Astrocyte of the spinal cord (primary cell): ENCODE data around the gene FIG4.

Source experiments
- DNase-seq: peaks from one replicate; pipeline ENCODE4 v3.0.0; 2011; ENCODE audit warnings: low read depth, low spot score
- H3K4me3 ChIP-seq: 2 replicates; pipeline ENCODE4 v1.5.1; 2011; ENCODE audit warnings: low read depth, mild to moderate bottlenecking, low read length, moderate library complexity
- in situ Hi-C: cut with HindIII; loops from 2 replicates; pipeline ENCODE4 v1.10.0; 2017; ENCODE audit warnings: low sequenced_read_pairs
- TF ChIP-seq, protein P1 (sequence below): IDR thresholded peaks from 2 replicates; pipeline ENCODE4 v1.5.1; 2012; ENCODE audit warnings: low read depth, mild to moderate bottlenecking, low read length, inconsistent platforms

Gene FIG4

DNA sequence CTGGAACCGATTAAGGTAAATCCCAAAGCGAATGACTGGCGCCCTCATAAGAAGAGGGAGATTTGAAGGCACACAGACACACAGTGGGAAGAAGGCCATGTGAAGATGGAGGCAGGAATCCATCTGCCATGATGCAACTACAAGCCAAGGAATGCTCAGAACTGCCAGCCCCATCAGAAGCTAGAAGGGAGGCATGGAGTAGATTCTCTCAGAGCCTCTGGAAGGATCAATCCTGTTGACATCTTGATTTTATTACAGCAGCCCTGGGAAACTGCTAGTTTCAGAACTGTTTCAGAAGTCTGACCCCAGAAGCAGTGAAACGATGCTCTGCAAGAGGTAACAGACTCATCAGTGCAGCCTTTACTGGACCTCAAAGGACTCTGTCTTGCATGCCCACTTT, 183.5 kb downstream of the FIG4 start:
- in situ Hi-C loops: no loop called here
- DNase-seq: no peak
- TF ChIP-seq, protein P1, sequence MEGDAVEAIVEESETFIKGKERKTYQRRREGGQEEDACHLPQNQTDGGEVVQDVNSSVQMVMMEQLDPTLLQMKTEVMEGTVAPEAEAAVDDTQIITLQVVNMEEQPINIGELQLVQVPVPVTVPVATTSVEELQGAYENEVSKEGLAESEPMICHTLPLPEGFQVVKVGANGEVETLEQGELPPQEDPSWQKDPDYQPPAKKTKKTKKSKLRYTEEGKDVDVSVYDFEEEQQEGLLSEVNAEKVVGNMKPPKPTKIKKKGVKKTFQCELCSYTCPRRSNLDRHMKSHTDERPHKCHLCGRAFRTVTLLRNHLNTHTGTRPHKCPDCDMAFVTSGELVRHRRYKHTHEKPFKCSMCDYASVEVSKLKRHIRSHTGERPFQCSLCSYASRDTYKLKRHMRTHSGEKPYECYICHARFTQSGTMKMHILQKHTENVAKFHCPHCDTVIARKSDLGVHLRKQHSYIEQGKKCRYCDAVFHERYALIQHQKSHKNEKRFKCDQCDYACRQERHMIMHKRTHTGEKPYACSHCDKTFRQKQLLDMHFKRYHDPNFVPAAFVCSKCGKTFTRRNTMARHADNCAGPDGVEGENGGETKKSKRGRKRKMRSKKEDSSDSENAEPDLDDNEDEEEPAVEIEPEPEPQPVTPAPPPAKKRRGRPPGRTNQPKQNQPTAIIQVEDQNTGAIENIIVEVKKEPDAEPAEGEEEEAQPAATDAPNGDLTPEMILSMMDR: no peak
- no peak overlapping the region for H3K4me3 ChIP-seq
